Prostate gland (tissue), 2 donors: ENCODE measurements around the gene PYGO1. TPM values are rescaled to one million over a fixed set of nuclear protein-coding genes. Genes with fewer than 3 reads are reported as not detected.

Experiments used
- DNase-seq: peaks from one replicate; pipeline ENCODE4 v3.0.0-alpha.2; 2019; ENCODE audit warnings: low spot score
- H3K27ac ChIP-seq, 2 donors: fragments of 200-600 bp; sonication (generic); 2 replicates each; pipeline ENCODE4 v1.5.1; 2017 to 2019
- H3K27me3 ChIP-seq: fragments of 200-600 bp; sonication (generic); replicated peaks from 2 replicates; pipeline ENCODE4 v1.5.1; 2019; ENCODE audit not compliant: insufficient read depth
- H3K36me3 ChIP-seq, 2 donors: fragments of 200-600 bp; sonication (generic); 1 replicate in 1 of 2; 2 replicates in 1 of 2; pipeline versions ENCODE4 v1.5.1 to v1.8.1; 2017 to 2019
- H3K4me1 ChIP-seq: fragments of 200-600 bp; sonication (generic); replicated peaks from 2 replicates; pipeline ENCODE4 v1.5.1; 2019
- H3K4me3 ChIP-seq, 2 donors: fragments of 200-600 bp; sonication (generic); 2 replicates each; pipeline ENCODE4 v1.5.1; 2017 to 2019
- H3K9me3 ChIP-seq: fragments of 200-600 bp; sonication (generic); 2 replicates; pipeline ENCODE4 v1.5.1; 2017
- POLR2A ChIP-seq: fragments of 450-650 bp; IDR thresholded peaks from one replicate; pipeline ENCODE4 v1.6.1; 2016; ENCODE audit warnings: antibody characterized with exemption, mild to moderate bottlenecking
- POLR2AphosphoS5 ChIP-seq: sonication (generic); formaldehyde crosslinking; IDR thresholded peaks from one replicate; pipeline ENCODE4 v1.6.1; 2017; ENCODE audit warnings: antibody characterized with exemption
- WGBS: methylation state at CpG from one replicate; pipeline ENCODE4 v1.1.5; 2018; 5-methylcytosine and 5-hydroxymethylcytosine counted together
- intact Hi-C: fragments of 100-400 bp; cut with DNase I; formaldehyde crosslinking; loops from one replicate; pipeline ENCODE4 v1.14.2; 2022
- total RNA-seq, 2 donors: library from RNA; depleted of rRNA; stranded (reverse); fragments of >200 nt; gene quantifications; one replicate each; pipeline ENCODE4 v1.1.0, GENCODE V29; 2016
- TF ChIP-seq, protein P1 (sequence below), 4 experiments: fragments of 200-600 bp in 2 of 4; fragments of 450-650 bp in 2 of 4; sonication (generic) in 2 of 4; IDR thresholded peaks; 1 replicate in 3 of 4; 2 replicates in 1 of 4; pipeline ENCODE4 v1.5.1; 2016 to 2019; ENCODE audit warnings: antibody characterized with exemption in 4 of 4, mild to moderate bottlenecking in 2 of 4, moderate library complexity in 2 of 4

Gene PYGO1
- total RNA-seq, 2 donors from 2014 or later: 7.2 to 12.3 TPM

DNA sequence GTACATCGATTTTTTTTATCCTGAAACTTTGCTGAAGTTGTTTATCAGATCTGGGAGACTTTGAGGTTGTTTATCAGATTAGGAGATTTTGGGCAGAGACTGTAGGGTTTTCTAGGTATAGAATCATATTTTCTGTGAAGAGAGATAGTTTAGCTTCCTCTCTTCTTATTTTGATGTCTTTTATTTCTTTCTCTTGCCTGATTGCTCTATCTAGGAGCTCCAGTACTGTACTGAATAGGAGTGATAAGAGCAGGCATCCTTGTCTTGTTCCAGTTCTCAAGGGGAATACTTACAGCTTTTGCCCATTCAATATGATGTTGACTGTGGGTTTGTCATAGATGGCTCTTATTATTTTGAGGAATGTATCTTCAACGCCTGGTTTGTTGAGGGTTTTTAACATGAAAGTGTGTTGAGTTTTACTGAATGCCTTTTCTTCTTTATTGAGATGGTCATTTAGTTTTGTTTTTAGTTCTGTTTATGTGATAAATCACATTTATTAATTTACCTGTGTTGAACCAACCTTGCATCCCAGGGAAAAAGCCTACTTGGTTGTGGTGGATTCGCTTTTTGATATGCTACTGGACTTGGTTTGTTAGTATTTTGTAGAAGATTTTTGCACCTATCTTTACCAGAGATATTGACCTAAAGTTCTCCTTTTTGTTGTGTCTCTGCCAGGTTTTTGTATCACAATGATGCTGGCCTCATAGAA is 65.2 kb downstream of the PYGO1 start:
- Histone ChIP-seq H3K9me3 (no peaks in the 10 kb centered on the region), H3K4me3 (no peak overlapping the region), H3K27ac (no peak overlapping the region), H3K36me3 (no peaks in the 10 kb centered on the region), H3K27me3 (no peaks in the 10 kb centered on the region), H3K4me1 (no peaks in the 10 kb centered on the region)
- intact Hi-C loops: loop anchor here (10.0 kb wide), 1 partner anchor 112 kb away; no protein-coding TSS in a partner anchor
- 93% methylated on average over 3 of the region's 3 CpGs for WGBS
- DNase-seq: no peak
- TF ChIP-seq, protein P1, sequence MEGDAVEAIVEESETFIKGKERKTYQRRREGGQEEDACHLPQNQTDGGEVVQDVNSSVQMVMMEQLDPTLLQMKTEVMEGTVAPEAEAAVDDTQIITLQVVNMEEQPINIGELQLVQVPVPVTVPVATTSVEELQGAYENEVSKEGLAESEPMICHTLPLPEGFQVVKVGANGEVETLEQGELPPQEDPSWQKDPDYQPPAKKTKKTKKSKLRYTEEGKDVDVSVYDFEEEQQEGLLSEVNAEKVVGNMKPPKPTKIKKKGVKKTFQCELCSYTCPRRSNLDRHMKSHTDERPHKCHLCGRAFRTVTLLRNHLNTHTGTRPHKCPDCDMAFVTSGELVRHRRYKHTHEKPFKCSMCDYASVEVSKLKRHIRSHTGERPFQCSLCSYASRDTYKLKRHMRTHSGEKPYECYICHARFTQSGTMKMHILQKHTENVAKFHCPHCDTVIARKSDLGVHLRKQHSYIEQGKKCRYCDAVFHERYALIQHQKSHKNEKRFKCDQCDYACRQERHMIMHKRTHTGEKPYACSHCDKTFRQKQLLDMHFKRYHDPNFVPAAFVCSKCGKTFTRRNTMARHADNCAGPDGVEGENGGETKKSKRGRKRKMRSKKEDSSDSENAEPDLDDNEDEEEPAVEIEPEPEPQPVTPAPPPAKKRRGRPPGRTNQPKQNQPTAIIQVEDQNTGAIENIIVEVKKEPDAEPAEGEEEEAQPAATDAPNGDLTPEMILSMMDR (IDR thresholded peaks at IDR 0.05): no peak
- TF ChIP-seq POLR2A: no peak
- TF ChIP-seq POLR2AphosphoS5: no peak

DNA sequence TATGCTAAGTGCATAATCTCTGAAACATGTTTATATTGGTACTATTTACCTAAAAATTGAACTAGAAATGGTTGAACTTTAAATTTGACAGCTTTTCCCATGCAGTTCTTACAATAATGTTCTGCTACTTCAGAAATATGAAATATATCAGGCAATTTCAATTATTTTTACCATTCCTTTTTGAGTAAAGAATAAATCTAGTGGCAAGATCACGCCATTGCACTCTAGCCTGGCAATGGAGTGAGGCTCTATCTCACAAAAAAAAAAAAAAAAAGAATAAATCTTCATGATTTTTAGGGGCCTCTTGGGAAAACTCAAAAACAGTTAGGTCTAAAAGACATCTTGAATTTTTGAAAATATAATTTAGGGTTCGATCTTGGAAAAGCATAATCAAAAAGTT is 69.5 kb downstream of the PYGO1 start:
- no peaks in the 10 kb centered on the region for H3K4me1 ChIP-seq
- H3K36me3 ChIP-seq: no peaks in the 10 kb centered on the region
- no peak overlapping the region for H3K27ac ChIP-seq
- DNase-seq: no peak
- WGBS: 80% methylated on average over 2 of the region's 2 CpGs
- H3K9me3 ChIP-seq: no peaks in the 10 kb centered on the region
- no peak overlapping the region for H3K4me3 ChIP-seq
- TF ChIP-seq POLR2A (no peak), POLR2AphosphoS5 (no peak)
- TF ChIP-seq, protein P1 (IDR thresholded peaks at IDR 0.05): no peak
- intact Hi-C loops: no loop called here
- no peaks in the 10 kb centered on the region for H3K27me3 ChIP-seq

DNA sequence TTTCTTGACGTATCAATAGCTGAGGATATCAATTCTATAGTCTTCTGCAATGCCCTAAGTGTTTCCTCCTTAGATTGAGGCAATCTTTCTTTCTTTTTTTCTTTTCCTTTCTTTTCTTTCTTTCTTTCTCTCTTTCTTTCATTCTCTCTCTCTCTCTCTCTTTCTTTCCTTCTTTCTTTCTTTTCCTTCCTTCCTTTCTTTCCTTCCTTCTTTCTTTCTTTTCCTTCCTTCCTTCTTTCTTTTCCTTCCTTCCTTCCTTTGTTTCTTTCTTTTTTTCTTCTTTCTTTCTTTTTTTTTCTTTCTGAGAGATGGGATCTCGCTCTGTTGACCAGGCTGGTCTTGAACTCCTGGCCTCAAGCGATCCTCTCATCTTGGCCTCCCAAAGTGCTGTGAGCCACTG is 70.1 kb downstream of the PYGO1 start:
- WGBS: 93% methylated on average over 3 of the region's 3 CpGs
- Histone ChIP-seq H3K4me3 (no peak overlapping the region), H3K27ac (no peak overlapping the region), H3K27me3 (no peaks in the 10 kb centered on the region), H3K4me1 (no peaks in the 10 kb centered on the region), H3K9me3 (no peaks in the 10 kb centered on the region), H3K36me3 (no peaks in the 10 kb centered on the region)
- DNase-seq: no peak
- intact Hi-C loops: no loop called here
- no peak for TF ChIP-seq POLR2A
- TF ChIP-seq POLR2AphosphoS5: no peak

DNA sequence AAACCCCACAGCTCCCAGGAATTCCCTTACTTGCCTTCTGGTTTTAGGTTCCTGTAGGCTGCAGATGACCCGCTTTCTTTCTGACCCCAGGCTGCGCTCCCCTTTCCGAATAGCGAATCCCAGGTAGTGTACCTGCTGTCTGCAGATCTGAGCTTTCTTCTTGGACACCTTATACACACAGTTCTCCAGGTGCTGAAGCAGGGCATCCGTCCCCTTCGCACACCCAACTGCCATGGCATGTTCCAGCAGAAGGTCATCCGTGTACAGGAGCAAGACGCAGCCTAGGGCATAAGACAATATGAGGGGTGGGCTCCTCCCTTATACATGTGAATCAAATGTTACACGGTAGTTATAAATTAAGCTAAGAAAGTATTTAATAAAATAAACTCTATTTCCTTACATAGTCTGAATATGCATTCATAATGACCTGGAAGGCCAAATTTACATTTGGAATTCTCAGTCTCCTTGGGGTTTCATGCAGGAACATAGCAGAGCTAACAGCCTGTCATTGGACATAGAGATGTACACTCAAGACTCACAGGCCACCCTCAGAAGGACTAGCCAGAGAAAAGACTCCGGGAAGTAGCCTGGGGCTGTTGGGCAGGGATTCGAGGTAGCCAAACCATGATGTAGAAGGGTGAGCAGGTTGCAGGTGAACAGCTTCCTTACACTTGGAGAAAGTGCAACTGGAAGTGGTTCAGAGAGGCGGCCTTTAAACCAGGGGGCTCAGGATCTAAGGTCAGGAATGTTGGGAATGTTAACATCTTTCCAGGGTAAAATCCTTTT is 72.0 kb downstream of the PYGO1 start:
- H3K4me3 ChIP-seq: no peak overlapping the region
- TF ChIP-seq, protein P1 (IDR thresholded peaks at IDR 0.05): no peak
- TF ChIP-seq POLR2A (no peak), POLR2AphosphoS5 (no peak)
- no peaks in the 10 kb centered on the region for H3K9me3 ChIP-seq
- H3K27me3 ChIP-seq: no peaks in the 10 kb centered on the region
- no peak overlapping the region for H3K27ac ChIP-seq
- intact Hi-C loops: no loop called here
- no peaks in the 10 kb centered on the region for H3K36me3 ChIP-seq
- DNase-seq: no peak
- H3K4me1 ChIP-seq: no peaks in the 10 kb centered on the region
- WGBS: 90% methylated on average over 12 of the region's 12 CpGs

DNA sequence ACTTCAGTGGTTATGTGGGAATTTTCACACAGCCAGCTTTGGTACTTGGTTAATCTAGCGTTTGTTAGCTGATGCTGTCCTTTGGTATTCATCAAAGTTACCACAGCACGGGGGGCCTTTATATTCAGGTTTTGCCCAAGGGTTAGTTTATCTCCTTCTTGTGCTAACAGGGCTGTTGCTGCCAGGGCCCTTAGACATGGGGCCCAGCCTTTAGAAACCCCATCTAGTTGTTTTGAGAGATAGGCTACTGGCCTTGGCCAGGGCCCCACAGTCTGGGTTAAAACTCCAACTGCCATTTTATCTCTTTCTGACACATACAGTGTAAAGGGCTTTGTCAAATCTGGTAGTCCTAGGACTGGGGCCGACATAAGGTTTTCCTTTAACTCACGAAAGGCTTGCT is 72.7 kb downstream of the PYGO1 start:
- Histone ChIP-seq H3K4me3 (no peak overlapping the region), H3K36me3 (no peaks in the 10 kb centered on the region), H3K27me3 (no peaks in the 10 kb centered on the region), H3K9me3 (no peaks in the 10 kb centered on the region), H3K4me1 (no peaks in the 10 kb centered on the region), H3K27ac (no peak overlapping the region)
- 93% methylated on average over 4 of the region's 4 CpGs for WGBS
- DNase-seq: no peak
- TF ChIP-seq, protein P1 (IDR thresholded peaks at IDR 0.05): no peak
- TF ChIP-seq POLR2AphosphoS5 (no peak), POLR2A (no peak)
- intact Hi-C loops: no loop called here
